Measurements from ENCODE around the gene PRRT4. TPM values are rescaled to one million over a fixed set of nuclear protein-coding genes. Genes with fewer than 3 reads are reported as not detected.
A peak's percentile ranks its signal among the peaks of the same experiment; 100 is the strongest.

Gene PRRT4
- total and polyA plus RNA-seq, 9 of the 15 experiments (the other 6 are each of a cell fraction or from before 2014, with no cell fraction given) = not detected

DNA sequence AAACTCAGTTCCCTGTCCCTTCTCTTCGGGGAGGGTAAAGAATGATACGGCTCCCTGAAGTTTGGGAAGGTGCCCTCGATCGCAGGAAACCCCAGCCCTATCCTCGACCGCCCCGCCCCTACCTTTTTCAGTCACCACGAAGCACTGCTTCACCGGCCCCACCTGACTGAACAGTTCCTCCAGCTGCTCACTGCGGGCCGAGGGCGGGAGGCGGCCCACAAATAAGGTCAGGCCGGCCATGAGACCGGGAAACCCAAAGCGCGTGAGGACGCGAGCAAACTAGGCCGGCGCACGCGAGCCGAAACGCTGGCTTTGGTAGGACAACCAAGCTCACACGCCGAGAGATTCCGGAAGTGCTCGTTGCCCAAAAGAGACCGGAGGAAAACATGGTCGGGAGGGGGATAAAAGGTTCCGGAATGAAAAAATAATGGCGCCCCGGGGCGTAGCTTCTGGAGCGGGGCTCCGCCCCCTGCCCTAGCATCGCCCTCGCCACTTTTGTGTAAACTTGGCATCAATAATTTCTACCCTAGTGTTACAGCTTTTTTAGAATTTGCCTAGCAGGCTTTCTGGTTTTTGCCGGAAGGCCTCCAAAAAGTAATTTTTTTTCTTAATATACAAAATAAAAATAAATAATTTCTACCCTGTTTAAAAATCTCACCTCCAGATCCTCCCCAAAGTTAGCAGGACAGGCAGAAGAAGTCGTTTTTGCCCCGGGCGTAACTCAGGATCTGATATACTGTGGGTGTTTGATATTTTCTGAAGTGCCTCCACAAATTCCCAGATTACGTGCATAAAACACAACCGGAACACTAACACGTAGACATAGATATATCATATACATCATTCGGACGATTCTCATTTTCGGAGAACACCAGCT lies 17.7 kb downstream of the PRRT4 start, which contains the start of gene RBM28 (continued):
- TF ChIP-seq MAZ (CRISPR knock-in tag; conservative IDR thresholded peaks at IDR 0.05 in 1 of 2, IDR thresholded peaks at IDR 0.05 in 1 of 2) = peak; percentile 90 to 95
- TF ChIP-seq NR0B1 (IDR thresholded peaks at IDR 0.05; ENCODE audit: partially characterized antibody) = no peak
- TF ChIP-seq, protein P1, sequence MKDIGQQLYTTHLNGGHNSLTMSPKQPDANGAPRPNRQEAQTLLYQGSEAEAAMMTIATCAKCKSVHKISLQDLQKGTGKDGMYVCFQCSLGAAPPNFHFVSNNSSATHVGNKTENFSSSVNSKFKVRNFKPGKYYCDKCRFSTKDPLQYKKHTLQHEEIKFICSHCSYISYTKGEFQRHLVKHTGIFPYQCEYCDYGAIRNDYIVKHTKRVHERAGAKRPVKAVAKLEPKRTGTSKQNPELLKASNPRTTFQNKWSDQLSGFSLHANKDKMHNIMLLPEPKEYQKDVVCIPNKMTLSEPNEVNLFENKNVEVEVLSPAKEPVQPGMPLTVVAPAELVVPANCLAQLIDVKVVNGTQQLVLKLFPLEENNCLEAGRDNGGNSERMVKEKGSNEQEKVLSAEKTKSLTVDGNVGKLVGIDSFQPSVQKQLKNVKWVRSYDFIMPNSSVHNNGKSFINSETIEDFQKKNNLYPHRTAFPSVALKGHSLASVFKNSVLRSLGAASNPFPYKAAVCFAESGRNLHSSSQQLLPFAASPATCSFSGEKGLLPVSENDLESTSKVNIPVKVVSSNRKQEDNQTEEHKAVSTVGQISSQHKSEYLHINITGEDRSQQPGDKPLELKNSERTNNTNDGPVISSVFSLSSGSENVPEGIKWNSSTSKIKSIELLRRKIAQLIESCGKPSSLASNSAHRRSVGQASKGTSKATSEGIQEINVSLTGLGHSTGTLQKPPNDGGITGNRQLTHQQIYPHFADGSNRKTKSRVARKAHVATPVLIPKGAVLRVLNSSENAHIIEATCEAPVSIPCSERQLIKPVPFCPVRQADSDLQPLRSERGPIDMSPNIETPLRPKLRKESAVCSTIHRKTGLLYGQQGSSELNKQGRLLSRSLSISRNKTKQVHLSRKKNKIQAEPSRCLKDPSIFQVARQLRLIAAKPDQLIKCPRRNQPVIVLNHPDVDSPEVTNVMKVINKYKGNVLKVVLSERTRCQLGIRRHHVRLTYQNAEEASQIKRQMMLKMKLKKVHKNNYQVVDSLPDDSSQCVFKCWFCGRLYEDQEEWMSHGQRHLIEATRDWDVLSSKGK (CRISPR knock-in tag; IDR thresholded peaks at IDR 0.05) = no peak
- TF ChIP-seq TAF9B (IDR thresholded peaks at IDR 0.05; ENCODE audit: partially characterized antibody) = peak; percentile 98
- TF ChIP-seq CBX8 (IDR thresholded peaks at IDR 0.05; ENCODE audit: borderline replicate concordance, extremely low read depth, low read depth, low read length, poor library complexity, severe bottlenecking) = no peak
- TF ChIP-seq CBFA2T3 (IDR thresholded peaks at IDR 0.05) = peak; percentile 29
- TF ChIP-seq ZNF239 (CRISPR knock-in tag; IDR thresholded peaks at IDR 0.05) = peak; percentile 56
- peak; percentile 51 for TF ChIP-seq ZFP36 (IDR thresholded peaks at IDR 0.05; ENCODE audit: low read depth, low read length, partially characterized antibody)
- TF ChIP-seq, protein P2, sequence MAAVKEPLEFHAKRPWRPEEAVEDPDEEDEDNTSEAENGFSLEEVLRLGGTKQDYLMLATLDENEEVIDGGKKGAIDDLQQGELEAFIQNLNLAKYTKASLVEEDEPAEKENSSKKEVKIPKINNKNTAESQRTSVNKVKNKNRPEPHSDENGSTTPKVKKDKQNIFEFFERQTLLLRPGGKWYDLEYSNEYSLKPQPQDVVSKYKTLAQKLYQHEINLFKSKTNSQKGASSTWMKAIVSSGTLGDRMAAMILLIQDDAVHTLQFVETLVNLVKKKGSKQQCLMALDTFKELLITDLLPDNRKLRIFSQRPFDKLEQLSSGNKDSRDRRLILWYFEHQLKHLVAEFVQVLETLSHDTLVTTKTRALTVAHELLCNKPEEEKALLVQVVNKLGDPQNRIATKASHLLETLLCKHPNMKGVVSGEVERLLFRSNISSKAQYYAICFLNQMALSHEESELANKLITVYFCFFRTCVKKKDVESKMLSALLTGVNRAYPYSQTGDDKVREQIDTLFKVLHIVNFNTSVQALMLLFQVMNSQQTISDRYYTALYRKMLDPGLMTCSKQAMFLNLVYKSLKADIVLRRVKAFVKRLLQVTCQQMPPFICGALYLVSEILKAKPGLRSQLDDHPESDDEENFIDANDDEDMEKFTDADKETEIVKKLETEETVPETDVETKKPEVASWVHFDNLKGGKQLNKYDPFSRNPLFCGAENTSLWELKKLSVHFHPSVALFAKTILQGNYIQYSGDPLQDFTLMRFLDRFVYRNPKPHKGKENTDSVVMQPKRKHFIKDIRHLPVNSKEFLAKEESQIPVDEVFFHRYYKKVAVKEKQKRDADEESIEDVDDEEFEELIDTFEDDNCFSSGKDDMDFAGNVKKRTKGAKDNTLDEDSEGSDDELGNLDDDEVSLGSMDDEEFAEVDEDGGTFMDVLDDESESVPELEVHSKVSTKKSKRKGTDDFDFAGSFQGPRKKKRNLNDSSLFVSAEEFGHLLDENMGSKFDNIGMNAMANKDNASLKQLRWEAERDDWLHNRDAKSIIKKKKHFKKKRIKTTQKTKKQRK (IDR thresholded peaks at IDR 0.05; ENCODE audit: borderline replicate concordance, low read depth, low read length) = peak; percentile 24; the same call in 1 of the 2 replicates
- TF ChIP-seq XRCC3 (IDR thresholded peaks at IDR 0.05) = no peak
- TF ChIP-seq ZNF347 (CRISPR knock-in tag; IDR thresholded peaks at IDR 0.05; ENCODE audit: low read depth) = no peak
- TF ChIP-seq ZNF277 (CRISPR knock-in tag; IDR thresholded peaks at IDR 0.05; ENCODE audit: borderline replicate concordance) = no peak; the same call in 1 of the 2 replicates

Measured in K562 (cell line).